HepG2 (cell line): ENCODE data around the gene POU6F2. TPM values are rescaled to one million over a fixed set of nuclear protein-coding genes. Genes with fewer than 3 reads are reported as not detected.

Experiments
- ATAC-seq: fragments of 200-7000 bp; cut with Tn5 transposase; 3 replicates; pipeline ENCODE4 v1.9.1; 2020; ENCODE audit warnings: mild to moderate bottlenecking, moderate library complexity
- BruUV-seq: library from RNA; stranded (reverse); fragments of 400-500 nt; replicated peaks from 2 replicates; lab custom pipeline; 2021; lab: Mats Ljungman, UMichigan
- CTCF ChIA-PET: fragments of 300-600 bp; formaldehyde crosslinking; extraction: SDS; loops from one replicate; lab custom pipeline; 2021; ENCODE audit warnings: low total read pairs, inconsistent platforms, low intra/inter-chr PET ratio; lab: Yijun Ruan, JAX
- POLR2A ChIA-PET: fragments of 350-600 bp; sonication (Branson Sonifier 250); formaldehyde crosslinking; loops from one replicate; lab custom pipeline; 2020; ENCODE audit warnings: antibody characterized with exemption, inconsistent platforms; lab: Yijun Ruan, JAX
- DNase-seq: peaks from one replicate; pipeline ENCODE4 v3.0.0-alpha.2; 2015; ENCODE audit warnings: low spot score
- FAIRE-seq: peaks from 3 replicates; lab custom pipeline; 2011; peaks lifted over from hg19 to GRCh38; lab: Jason Lieb, UNC
- H2AFZ ChIP-seq: one replicate; pipeline ENCODE4 v1.6.1; 2011; ENCODE audit warnings: low read length, inconsistent platforms
- H3K27ac ChIP-seq: fragments of 300-600 bp; 3 replicates; pipeline ENCODE4 v1.8.0; 2011; ENCODE audit warnings: mixed run types, mild to moderate bottlenecking, mixed read lengths, low read length, inconsistent platforms; ENCODE audit not compliant: insufficient read depth; ENCODE audit errors: extremely low read length
- H3K27me3 ChIP-seq, 2 experiments: fragments of 200-600 bp in 1 of 2; 2 replicates in 1 of 2; 3 replicates in 1 of 2; pipeline versions ENCODE4 v1.6.0 to v1.8.0; 2011; ENCODE audit warnings: low read length in 2 of 2, mild to moderate bottlenecking in 2 of 2, moderate library complexity in 2 of 2, inconsistent platforms in 1 of 2; ENCODE audit not compliant: insufficient read depth in 2 of 2, control insufficient read depth in 1 of 2
- H3K36me3 ChIP-seq, 2 experiments: fragments of 200-600 bp in 1 of 2; replicated peaks in 1 of 2; 2 replicates in 1 of 2; 3 replicates in 1 of 2; pipeline versions ENCODE4 v1.5.1 to v1.8.0; 2011; ENCODE audit warnings: low read length in 2 of 2, inconsistent platforms in 1 of 2; ENCODE audit not compliant: insufficient read depth in 2 of 2, control insufficient read depth in 1 of 2
- H3K4me1 ChIP-seq: 2 replicates; pipeline ENCODE4 v1.5.1; 2012; ENCODE audit warnings: low read length, inconsistent platforms; ENCODE audit not compliant: insufficient read depth
- H3K4me2 ChIP-seq: 2 replicates; pipeline ENCODE4 v1.6.0; 2011; ENCODE audit warnings: low read depth, low read length, inconsistent platforms
- H3K4me3 ChIP-seq, 3 experiments: fragments of 200-600 bp in 1 of 3; sonication (generic), shearing (Covaris generic) in 1 of 3; replicated peaks in 1 of 3; 2 replicates each; pipeline ENCODE4 v1.5.1; 2011 to 2016; ENCODE audit warnings: low read length in 3 of 3, inconsistent platforms in 2 of 3, low read depth in 2 of 3, mild to moderate bottlenecking in 2 of 3, control low read depth in 1 of 3, mixed read lengths in 1 of 3; ENCODE audit not compliant: insufficient read depth in 1 of 3
- H3K79me2 ChIP-seq: one replicate; pipeline ENCODE4 v1.6.1; 2011; ENCODE audit warnings: low read length, inconsistent platforms; ENCODE audit not compliant: insufficient read depth
- H3K9ac ChIP-seq: 2 replicates; pipeline ENCODE4 v1.6.0; 2011; ENCODE audit warnings: mild to moderate bottlenecking, low read depth, low read length, inconsistent platforms; ENCODE audit not compliant: insufficient read depth
- H3K9me3 ChIP-seq: 2 replicates; pipeline ENCODE4 v1.5.1; 2012; ENCODE audit warnings: mild to moderate bottlenecking, low read length
- H4K20me1 ChIP-seq: 2 replicates; pipeline ENCODE4 v1.6.0; 2011; ENCODE audit warnings: inconsistent platforms, mild to moderate bottlenecking, low read length, moderate library complexity; ENCODE audit not compliant: insufficient read depth
- BCLAF1 ChIP-seq: fragments of 450-650 bp; IDR thresholded peaks from 2 replicates; pipeline ENCODE4 v1.6.1; 2017; ENCODE audit warnings: mild to moderate bottlenecking
- BORCS8-MEF2B ChIP-seq: sonication (generic); formaldehyde crosslinking; IDR thresholded peaks from 2 replicates; pipeline ENCODE4 v1.8.0; 2022; ENCODE audit warnings: mild to moderate bottlenecking, missing genetic modification reagents
- HOXA3 ChIP-seq: sonication (generic); formaldehyde crosslinking; IDR thresholded peaks from 2 replicates; pipeline ENCODE4 v1.5.0; 2020; ENCODE audit warnings: missing genetic modification reagents
- MYC ChIP-seq: sonication (generic); formaldehyde crosslinking; IDR thresholded peaks from 2 replicates; pipeline ENCODE4 v1.9.0; 2021; ENCODE audit warnings: missing genetic modification reagents, borderline replicate concordance
- NKX3-1 ChIP-seq: sonication (generic); formaldehyde crosslinking; IDR thresholded peaks from 2 replicates; pipeline ENCODE4 v1.5.0; 2020; ENCODE audit warnings: missing genetic modification reagents
- RBAK ChIP-seq: sonication (generic); formaldehyde crosslinking; IDR thresholded peaks from 2 replicates; pipeline ENCODE4 v1.5.1; 2020; ENCODE audit warnings: mild to moderate bottlenecking, missing genetic modification reagents
- SIN3A ChIP-seq: IDR thresholded peaks from 2 replicates; pipeline ENCODE4 v1.6.1; 2011; ENCODE audit warnings: low read depth, mild to moderate bottlenecking, control low read depth, low read length, borderline replicate concordance
- TAF1 ChIP-seq: sonication (generic); formaldehyde crosslinking; IDR thresholded peaks from 2 replicates; pipeline ENCODE4 v1.4.0; 2020; ENCODE audit warnings: missing genetic modification reagents
- TERF1 ChIP-seq: sonication (generic); formaldehyde crosslinking; IDR thresholded peaks from 2 replicates; pipeline ENCODE4 v1.8.0; 2022; ENCODE audit warnings: mild to moderate bottlenecking, missing genetic modification reagents, moderate library complexity
- ZNF160 ChIP-seq: sonication (generic); formaldehyde crosslinking; IDR thresholded peaks from 2 replicates; pipeline ENCODE4 v1.8.0; 2022; ENCODE audit warnings: mild to moderate bottlenecking, inconsistent platforms, missing genetic modification reagents
- ZNF20 ChIP-seq: sonication (generic); formaldehyde crosslinking; IDR thresholded peaks from 2 replicates; pipeline ENCODE4 v1.4.0; 2020; ENCODE audit warnings: mild to moderate bottlenecking, moderate library complexity, missing genetic modification reagents
- ZNF234 ChIP-seq: sonication (generic); formaldehyde crosslinking; conservative IDR thresholded peaks from 2 replicates; pipeline ENCODE4 v1.5.1; 2020; ENCODE audit warnings: mild to moderate bottlenecking, missing genetic modification reagents
- ZNF30 ChIP-seq: sonication (generic); formaldehyde crosslinking; IDR thresholded peaks from 2 replicates; pipeline ENCODE4 v1.5.0; 2020; ENCODE audit warnings: mild to moderate bottlenecking, missing genetic modification reagents
- ZNF343 ChIP-seq: sonication (generic); formaldehyde crosslinking; IDR thresholded peaks from 2 replicates; pipeline ENCODE4 v1.4.0; 2020; ENCODE audit warnings: mild to moderate bottlenecking, missing genetic modification reagents
- ZNF747 ChIP-seq: sonication (generic); formaldehyde crosslinking; IDR thresholded peaks from 2 replicates; pipeline ENCODE4 v1.8.1; 2023; ENCODE audit warnings: missing genetic modification reagents, mild to moderate bottlenecking, borderline replicate concordance
- WGBS: methylation state at CpG from one replicate; pipeline ENCODE4 v1.1.6; 2017; ENCODE audit warnings: low lambda C conversion rate; 5-methylcytosine and 5-hydroxymethylcytosine counted together
- in situ Hi-C: cut with HindIII; loops from 2 replicates; pipeline ENCODE4 v1.10.0; 2017; ENCODE audit warnings: low pct_unique_long_range_greater_than_20kb; ENCODE audit not compliant: extremely low pct_ligation_motif_present
- intact Hi-C: fragments of 100-400 bp; cut with micrococcal nuclease; formaldehyde crosslinking; loops from one replicate; pipeline ENCODE4 v1.10.0; 2022; ENCODE audit not compliant: unreplicated experiment
- polyA plus RNA-seq, 8 experiments: library from polyadenylated mRNA; depleted of rRNA in 3 of 8; stranded (reverse) in 7 of 8; unstranded in 1 of 8; fragments of >200 nt; fragmentation: Illumina TruSeq in 4 of 8; extraction: Trizol in 4 of 8; gene quantifications; 2 replicates each; pipeline versions ENCODE4 v1.2.1 to v1.2.3, GENCODE V29; 2011 to 2016; ENCODE audit warnings: low read depth in 4 of 8, missing spikeins in 1 of 8, mixed read lengths in 1 of 8; ENCODE audit not compliant: insufficient read depth in 1 of 8
- total RNA-seq, 5 experiments: library from RNA; depleted of rRNA; stranded (reverse); fragments of >200 nt; fragmentation: Illumina TruSeq; extraction: Trizol; gene quantifications; 2 replicates each; pipeline ENCODE4 v1.2.3, GENCODE V29; 2016; ENCODE audit warnings: low read depth in 1 of 5
- TF ChIP-seq, protein P1 (sequence below): sonication (generic); formaldehyde crosslinking; IDR thresholded peaks from 2 replicates; pipeline ENCODE4 v1.9.0; 2022; ENCODE audit warnings: missing genetic modification reagents, mild to moderate bottlenecking, borderline replicate concordance
- TF ChIP-seq, protein P2 (sequence below): sonication (generic); formaldehyde crosslinking; IDR thresholded peaks from 2 replicates; pipeline ENCODE4 v1.5.0; 2020; ENCODE audit warnings: mild to moderate bottlenecking, missing genetic modification reagents, moderate library complexity

The POU6F2 gene
- total and polyA plus RNA-seq, 2 of the 13 experiments (the other 11 are each of a cell fraction or from before 2014, with no cell fraction given): not detected

- TF ChIP-seq SIN3A: no peak
These were observed 343.5 kb downstream of the POU6F2 start (continued) for GRCh38 chr7:39321245-39321644.

- no peak overlapping the region for H3K27ac ChIP-seq
- no peak for FAIRE-seq
- H3K9me3 ChIP-seq: no peaks in the 10 kb centered on the region
- no peak overlapping the region for H2AFZ ChIP-seq
- no peak overlapping the region for H3K4me2 ChIP-seq
- POLR2A ChIA-PET: no interaction called here
- H3K4me3 ChIP-seq: no peak overlapping the region
- H4K20me1 ChIP-seq: no peaks in the 10 kb centered on the region
- no peak for ATAC-seq
- 35% methylated on average over 8 of the region's 8 CpGs for WGBS
- intact Hi-C loops: no loop called here
- BruUV-seq: no TSS peak
- no peak overlapping the region for H3K9ac ChIP-seq
- H3K4me1 ChIP-seq: no peaks in the 10 kb centered on the region
- no peaks in the 10 kb centered on the region for H3K79me2 ChIP-seq
- H3K27me3 ChIP-seq: no peaks in the 10 kb centered on the region
- in situ Hi-C loops: no loop called here
- H3K36me3 ChIP-seq: no peaks in the 10 kb centered on the region
- DNase-seq: no peak
- CTCF ChIA-PET: no interaction called here
- TF ChIP-seq BCLAF1 (no peak), ZNF20 (CRISPR knock-in tag) (no peak), HOXA3 (CRISPR knock-in tag) (no peak), ZNF234 (CRISPR knock-in tag) (no peak), NKX3-1 (CRISPR knock-in tag) (no peak), BORCS8-MEF2B (no peak), TERF1 (CRISPR knock-in tag) (no peak), TAF1 (CRISPR knock-in tag) (no peak), ZNF160 (CRISPR knock-in tag) (no peak), ZNF747 (CRISPR knock-in tag) (no peak), MYC (CRISPR knock-in tag) (no peak), ZNF30 (CRISPR knock-in tag) (no peak), ZNF343 (CRISPR knock-in tag) (no peak), RBAK (CRISPR knock-in tag) (no peak)
- TF ChIP-seq, protein P1, sequence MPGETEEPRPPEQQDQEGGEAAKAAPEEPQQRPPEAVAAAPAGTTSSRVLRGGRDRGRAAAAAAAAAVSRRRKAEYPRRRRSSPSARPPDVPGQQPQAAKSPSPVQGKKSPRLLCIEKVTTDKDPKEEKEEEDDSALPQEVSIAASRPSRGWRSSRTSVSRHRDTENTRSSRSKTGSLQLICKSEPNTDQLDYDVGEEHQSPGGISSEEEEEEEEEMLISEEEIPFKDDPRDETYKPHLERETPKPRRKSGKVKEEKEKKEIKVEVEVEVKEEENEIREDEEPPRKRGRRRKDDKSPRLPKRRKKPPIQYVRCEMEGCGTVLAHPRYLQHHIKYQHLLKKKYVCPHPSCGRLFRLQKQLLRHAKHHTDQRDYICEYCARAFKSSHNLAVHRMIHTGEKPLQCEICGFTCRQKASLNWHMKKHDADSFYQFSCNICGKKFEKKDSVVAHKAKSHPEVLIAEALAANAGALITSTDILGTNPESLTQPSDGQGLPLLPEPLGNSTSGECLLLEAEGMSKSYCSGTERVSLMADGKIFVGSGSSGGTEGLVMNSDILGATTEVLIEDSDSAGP (CRISPR knock-in tag): no peak
- TF ChIP-seq, protein P2, sequence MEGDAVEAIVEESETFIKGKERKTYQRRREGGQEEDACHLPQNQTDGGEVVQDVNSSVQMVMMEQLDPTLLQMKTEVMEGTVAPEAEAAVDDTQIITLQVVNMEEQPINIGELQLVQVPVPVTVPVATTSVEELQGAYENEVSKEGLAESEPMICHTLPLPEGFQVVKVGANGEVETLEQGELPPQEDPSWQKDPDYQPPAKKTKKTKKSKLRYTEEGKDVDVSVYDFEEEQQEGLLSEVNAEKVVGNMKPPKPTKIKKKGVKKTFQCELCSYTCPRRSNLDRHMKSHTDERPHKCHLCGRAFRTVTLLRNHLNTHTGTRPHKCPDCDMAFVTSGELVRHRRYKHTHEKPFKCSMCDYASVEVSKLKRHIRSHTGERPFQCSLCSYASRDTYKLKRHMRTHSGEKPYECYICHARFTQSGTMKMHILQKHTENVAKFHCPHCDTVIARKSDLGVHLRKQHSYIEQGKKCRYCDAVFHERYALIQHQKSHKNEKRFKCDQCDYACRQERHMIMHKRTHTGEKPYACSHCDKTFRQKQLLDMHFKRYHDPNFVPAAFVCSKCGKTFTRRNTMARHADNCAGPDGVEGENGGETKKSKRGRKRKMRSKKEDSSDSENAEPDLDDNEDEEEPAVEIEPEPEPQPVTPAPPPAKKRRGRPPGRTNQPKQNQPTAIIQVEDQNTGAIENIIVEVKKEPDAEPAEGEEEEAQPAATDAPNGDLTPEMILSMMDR (CRISPR knock-in tag): no peak
These were observed 344.3 kb downstream of the POU6F2 start for GRCh38 chr7:39321909-39322498.
